Lower leg skin (tissue), 4 donors: ENCODE data around the gene VTCN1. TPM values are rescaled to one million over a fixed set of nuclear protein-coding genes. Genes with fewer than 3 reads are reported as not detected.

ENCODE experiments used
- DNase-seq, 2 donors: peaks; one replicate each; pipeline ENCODE4 v3.0.0-alpha.2; 2019; ENCODE audit warnings: low spot score in 2 of 2
- H3K4me3 ChIP-seq: fragments of 200-600 bp; sonication (generic); 2 replicates; pipeline ENCODE4 v1.5.1; 2017; ENCODE audit warnings: mild to moderate bottlenecking, low read depth; ENCODE audit not compliant: poor library complexity, severe bottlenecking
- CTCF ChIP-seq, 3 donors: fragments of 450-650 bp; IDR thresholded peaks; one replicate each; pipeline ENCODE4 v1.5.1; 2016; ENCODE audit warnings: antibody characterized with exemption in 3 of 3, mild to moderate bottlenecking in 3 of 3, moderate library complexity in 2 of 3
- POLR2A ChIP-seq, 2 donors: fragments of 450-650 bp; IDR thresholded peaks; one replicate each; pipeline ENCODE4 v1.6.1; 2016 to 2017; ENCODE audit warnings: antibody characterized with exemption in 2 of 2, mild to moderate bottlenecking in 1 of 2, moderate library complexity in 1 of 2
- WGBS, 2 donors: methylation state at CpG; one replicate each; pipeline ENCODE4 v1.1.5; 2018; 5-methylcytosine and 5-hydroxymethylcytosine counted together
- intact Hi-C: fragments of 100-400 bp; cut with DNase I; formaldehyde crosslinking; loops from one replicate; pipeline ENCODE4 v1.15.0; 2023; ENCODE audit warnings: low total_unique reads
- total RNA-seq, 4 donors: library from RNA; depleted of rRNA; stranded (reverse); fragments of >200 nt; gene quantifications; one replicate each; pipeline ENCODE4 v1.1.0, GENCODE V29; 2016

VTCN1 gene
- total RNA-seq, 4 donors from 2014 or later = 0.38 to 5.7 (median 2.7) TPM

- H3K4me3 ChIP-seq = no peak overlapping the region
- intact Hi-C loops = no loop called here
- whole genome bisulfite sequencing, 2 donors = 95 to 96% methylated on average over 10 of the region's 10 CpGs
- DNase-seq = no peak
- TF ChIP-seq POLR2A (IDR thresholded peaks at IDR 0.05) = no peak
- no peak for TF ChIP-seq CTCF (IDR thresholded peaks at IDR 0.05)
These were observed 37.7 kb downstream of the VTCN1 start for GRCh38 chr1:117173006-117173405.

GRCh38 chr1:117171900-117172511 is 38.7 kb downstream of the VTCN1 start:
- DNase-seq = no peak
- intact Hi-C loops = no loop called here
- 73 to 75% methylated on average over 18 of the region's 18 CpGs for WGBS, 2 donors
- no peak overlapping the region for H3K4me3 ChIP-seq
- no peak for TF ChIP-seq CTCF (IDR thresholded peaks at IDR 0.05)
- TF ChIP-seq POLR2A (IDR thresholded peaks at IDR 0.05) = no peak

- TF ChIP-seq CTCF (IDR thresholded peaks at IDR 0.05) (no peak), POLR2A (IDR thresholded peaks at IDR 0.05) (no peak)
- intact Hi-C loops = no loop called here
- 68 to 70% methylated on average over 4 of the region's 4 CpGs for WGBS, 2 donors
- DNase-seq = no peak
- no peak overlapping the region for H3K4me3 ChIP-seq
These were observed 40.7 kb downstream of the VTCN1 start for GRCh38 chr1:117169871-117170596.

- TF ChIP-seq POLR2A (IDR thresholded peaks at IDR 0.05) (no peak), CTCF (IDR thresholded peaks at IDR 0.05) (no peak)
- intact Hi-C loops = no loop called here
- H3K4me3 ChIP-seq = no peak overlapping the region
- DNase-seq = no peak
These were observed 43.3 kb downstream of the VTCN1 start for GRCh38 chr1:117167402-117167801.

- H3K4me3 ChIP-seq = no peak overlapping the region
- WGBS, 2 donors = 94 to 95% methylated on average over 2 of the region's 2 CpGs
- intact Hi-C loops = no loop called here
- DNase-seq = no peak
- TF ChIP-seq POLR2A (IDR thresholded peaks at IDR 0.05) = no peak
- no peak for TF ChIP-seq CTCF (IDR thresholded peaks at IDR 0.05)
These were observed 44.7 kb downstream of the VTCN1 start for GRCh38 chr1:117166076-117166475.
